ENCODE measurements around the gene DNAH5. TPM values are rescaled to one million over a fixed set of nuclear protein-coding genes. Genes with fewer than 3 reads are reported as not detected.

The DNAH5 gene
- total RNA-seq, 1 donor from 2014 or later = 1.7 TPM

- H3K4me3 ChIP-seq (ENCODE audit: low read depth, low read length) = no peak overlapping the region
- DNase-seq (ENCODE audit: low read depth) = no peak
- TF ChIP-seq CTCF (conservative IDR thresholded peaks at IDR 0.05; ENCODE audit: low read depth, low read length) = no peak
Observed at GRCh38 chr5:13698885-13699284, 245.6 kb downstream of the DNAH5 start.

- DNase-seq (ENCODE audit: low read depth) = peak; percentile 67
- TF ChIP-seq CTCF (conservative IDR thresholded peaks at IDR 0.05; ENCODE audit: low read depth, low read length) = peak; percentile 41
Observed at GRCh38 chr5:13695076-13695712, 249.3 kb downstream of the DNAH5 start.

GRCh38 chr5:13692172-13692571 is 252.3 kb downstream of the DNAH5 start:
- H3K4me3 ChIP-seq (ENCODE audit: low read depth, low read length) = no peak overlapping the region
- no peak for TF ChIP-seq CTCF (conservative IDR thresholded peaks at IDR 0.05; ENCODE audit: low read depth, low read length)
- DNase-seq (ENCODE audit: low read depth) = no peak

More at GRCh38 chr5:13695076-13695712, 249.3 kb downstream of the DNAH5 start:
- H3K4me3 ChIP-seq (ENCODE audit: low read depth, low read length) = no peak overlapping the region

- no peak overlapping the region for H3K4me3 ChIP-seq (ENCODE audit: low read depth, low read length)
Observed at GRCh38 chr5:13676531-13676930, 268.0 kb downstream of the DNAH5 start.

GRCh38 chr5:13674391-13674790 is 270.1 kb downstream of the DNAH5 start:
- no peak overlapping the region for H3K4me3 ChIP-seq (ENCODE audit: low read depth, low read length)
- no peak for TF ChIP-seq CTCF (conservative IDR thresholded peaks at IDR 0.05; ENCODE audit: low read depth, low read length)
- no peak for DNase-seq (ENCODE audit: low read depth)

More at GRCh38 chr5:13676531-13676930, 268.0 kb downstream of the DNAH5 start:
- no peak for TF ChIP-seq CTCF (conservative IDR thresholded peaks at IDR 0.05; ENCODE audit: low read depth, low read length)
- DNase-seq (ENCODE audit: low read depth) = no peak

- no peak for DNase-seq (ENCODE audit: low read depth)
- no peak overlapping the region for H3K4me3 ChIP-seq (ENCODE audit: low read depth, low read length)
- no peak for TF ChIP-seq CTCF (conservative IDR thresholded peaks at IDR 0.05; ENCODE audit: low read depth, low read length)
Observed at GRCh38 chr5:13673511-13673910, 271.0 kb downstream of the DNAH5 start.

- H3K4me3 ChIP-seq (ENCODE audit: low read depth, low read length) = no peak overlapping the region
- no peak for DNase-seq (ENCODE audit: low read depth)
- TF ChIP-seq CTCF (conservative IDR thresholded peaks at IDR 0.05; ENCODE audit: low read depth, low read length) = no peak
Observed at GRCh38 chr5:13664377-13664776, 280.1 kb downstream of the DNAH5 start.
